Colonic mucosa (tissue), 4 donors: ENCODE results near the gene FIBCD1. TPM values are rescaled to one million over a fixed set of nuclear protein-coding genes. Genes with fewer than 3 reads are reported as not detected.
A peak's percentile ranks its signal among the peaks of the same experiment; 100 is the strongest.

ENCODE experiments used
- DNase-seq: peaks from one replicate; pipeline ENCODE4 v3.0.0-alpha.2; 2020
- H3K27ac ChIP-seq: fragments of 200-600 bp; one replicate; pipeline ENCODE4 v1.8.0; 2021
- H3K27me3 ChIP-seq: fragments of 200-600 bp; one replicate; pipeline ENCODE4 v1.8.0; 2021
- H3K36me3 ChIP-seq: fragments of 200-600 bp; one replicate; pipeline ENCODE4 v1.8.0; 2021
- H3K4me1 ChIP-seq: fragments of 200-600 bp; one replicate; pipeline ENCODE4 v1.8.0; 2021; ENCODE audit warnings: mild to moderate bottlenecking
- H3K4me3 ChIP-seq: fragments of 200-600 bp; one replicate; pipeline ENCODE4 v1.8.0; 2021
- H3K9ac ChIP-seq, 2 donors: one replicate each; pipeline ENCODE4 v1.7.0; 2013; ENCODE audit warnings: control low read depth in 2 of 2, low read depth in 2 of 2, low read length in 2 of 2
- H3K9me3 ChIP-seq: fragments of 200-600 bp; one replicate; pipeline ENCODE4 v1.8.0; 2021
- CTCF ChIP-seq: fragments of 200-600 bp; IDR thresholded peaks from one replicate; pipeline ENCODE4 v1.8.0; 2022; ENCODE audit warnings: antibody characterized with exemption, mild to moderate bottlenecking
- intact Hi-C: fragments of 100-400 bp; cut with DNase I; formaldehyde crosslinking; loops from one replicate; pipeline ENCODE4 v1.14.1; 2022
- total RNA-seq, 2 donors: library from RNA; stranded (reverse); fragmentation: NEBNext Ultra II Directional in 1 of 2; extraction: Animal tissue kit (Norgen Biotek cat#: 25700) in 1 of 2; gene quantifications; one replicate each; pipeline ENCODE4 v1.2.1, GENCODE V29; 2021
- donor health status: healthy.
- donor health status: DM: no; HTN: no; CAD: no.
- donor health status: DM: no; HTN: no; CAD: no.

FIBCD1 gene
- total RNA-seq, 2 donors from 2014 or later, result 9.0 to 32.9 TPM

DNA sequence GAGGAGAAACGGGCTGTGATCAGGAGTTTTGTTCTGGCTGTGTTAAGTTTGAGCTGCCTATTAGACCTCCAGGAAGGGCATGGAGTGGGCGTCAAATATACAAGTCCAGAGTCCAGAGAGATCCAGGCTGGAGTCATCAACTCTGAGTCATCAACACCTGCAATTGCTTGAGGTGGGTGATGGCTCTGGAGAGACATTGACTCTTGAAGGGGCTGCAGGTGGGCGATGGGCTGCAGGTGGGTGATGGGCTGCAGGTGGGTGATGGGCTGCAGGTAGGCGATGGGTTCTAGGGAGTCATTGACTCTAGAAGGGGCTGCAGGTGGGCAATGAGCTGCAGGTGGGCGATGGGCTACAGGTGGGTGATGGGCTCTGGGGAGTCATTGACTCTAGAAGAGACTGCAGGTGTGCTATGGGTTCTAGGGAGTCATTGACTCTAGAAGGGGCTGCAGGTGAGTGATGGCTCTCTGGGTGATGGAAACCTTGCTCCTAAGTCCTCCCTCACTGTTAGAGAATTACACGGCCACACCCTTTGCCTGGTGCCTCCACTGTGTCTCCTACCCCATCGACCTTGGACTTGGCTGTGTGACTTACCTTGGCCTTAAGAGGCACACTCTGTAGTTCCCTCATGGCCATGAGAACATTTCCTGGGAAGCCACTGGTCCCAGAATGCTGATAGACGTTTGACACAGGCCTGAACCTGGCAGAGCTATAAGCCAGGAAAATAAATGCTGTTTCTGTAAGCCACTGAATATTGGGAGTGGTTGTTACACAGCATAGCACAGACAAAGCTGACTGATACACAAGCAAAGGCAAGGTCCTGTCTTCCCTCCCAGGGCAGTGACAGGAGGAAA, 10.4 kb upstream of the FIBCD1 start:
- no peak for DNase-seq
- Histone ChIP-seq H3K9ac (no peak overlapping the region), H3K36me3 (no peaks in the 10 kb centered on the region), H3K4me3 (no peak overlapping the region), H3K9me3 (no peaks in the 10 kb centered on the region), H3K27me3 (no peaks in the 10 kb centered on the region), H3K27ac (no peak overlapping the region), H3K4me1 (peaks cover 6% of the 10 kb centered on the region)
- TF ChIP-seq CTCF, result no peak
- intact Hi-C loops, result no loop called here

DNA sequence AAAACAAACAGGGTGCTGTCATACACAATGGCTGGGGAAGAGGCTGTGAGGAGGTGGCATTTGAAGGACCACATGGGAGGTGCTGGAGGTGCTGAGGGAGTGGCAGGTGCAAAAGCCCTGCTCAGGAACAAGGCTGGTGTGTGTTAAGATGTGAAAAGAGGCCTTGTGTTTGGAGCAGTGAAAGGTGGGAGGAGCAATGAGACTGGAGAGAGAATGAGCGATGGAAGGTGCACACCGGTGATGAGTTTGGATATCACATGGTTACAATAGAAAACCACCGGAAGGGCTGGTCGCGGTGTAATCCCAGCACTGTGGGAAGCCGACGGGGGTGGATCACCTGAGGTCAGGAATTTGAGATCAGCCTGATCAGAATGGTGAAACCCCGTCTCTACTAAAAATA, 9.2 kb upstream of the FIBCD1 start:
- Histone ChIP-seq H3K36me3 (no peaks in the 10 kb centered on the region), H3K27me3 (no peaks in the 10 kb centered on the region)

DNA sequence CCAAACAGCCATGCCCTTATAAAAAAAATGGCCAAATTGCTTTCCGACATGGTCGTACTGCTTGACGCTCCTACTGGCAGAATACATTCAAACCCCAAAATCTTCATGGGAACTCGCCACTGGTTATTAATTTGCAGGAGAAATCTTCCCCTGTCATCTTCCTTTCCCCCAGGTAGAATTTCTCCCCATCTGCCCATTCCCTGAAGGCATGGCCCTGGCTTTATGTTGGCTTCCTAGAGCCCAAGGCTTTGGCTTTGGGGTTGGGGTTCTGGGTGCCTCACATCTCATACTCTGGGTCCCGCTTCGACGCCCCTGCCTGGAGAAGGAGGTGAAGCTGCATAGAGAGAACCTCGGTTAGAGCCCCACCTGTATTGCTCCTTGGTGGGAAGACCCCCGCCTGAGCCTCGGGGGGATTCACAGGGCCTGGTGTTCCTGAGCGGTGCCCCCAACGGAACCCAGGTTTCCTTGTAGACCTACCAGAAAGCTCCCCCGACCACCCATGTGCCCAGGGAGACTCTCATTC, 8.6 kb upstream of the FIBCD1 start:
- intact Hi-C loops, result no loop called here
- Histone ChIP-seq H3K4me3 (no peak overlapping the region), H3K27ac (no peak overlapping the region), H3K36me3 (no peaks in the 10 kb centered on the region), H3K9me3 (no peaks in the 10 kb centered on the region), H3K9ac (peak overlapping the region in 1 of 2 donors; percentile 24), H3K4me1 (peaks cover 6% of the 10 kb centered on the region), H3K27me3 (no peaks in the 10 kb centered on the region)
- no peak for DNase-seq
- no peak for TF ChIP-seq CTCF

More for the DNA sequence above, 9.2 kb upstream of the FIBCD1 start:
- Histone ChIP-seq H3K4me3 (no peak overlapping the region), H3K27ac (no peak overlapping the region), H3K4me1 (peaks cover 6% of the 10 kb centered on the region), H3K9me3 (no peaks in the 10 kb centered on the region), H3K9ac (no peak overlapping the region)
- intact Hi-C loops, result no loop called here
- TF ChIP-seq CTCF, result no peak
- DNase-seq, result no peak

DNA sequence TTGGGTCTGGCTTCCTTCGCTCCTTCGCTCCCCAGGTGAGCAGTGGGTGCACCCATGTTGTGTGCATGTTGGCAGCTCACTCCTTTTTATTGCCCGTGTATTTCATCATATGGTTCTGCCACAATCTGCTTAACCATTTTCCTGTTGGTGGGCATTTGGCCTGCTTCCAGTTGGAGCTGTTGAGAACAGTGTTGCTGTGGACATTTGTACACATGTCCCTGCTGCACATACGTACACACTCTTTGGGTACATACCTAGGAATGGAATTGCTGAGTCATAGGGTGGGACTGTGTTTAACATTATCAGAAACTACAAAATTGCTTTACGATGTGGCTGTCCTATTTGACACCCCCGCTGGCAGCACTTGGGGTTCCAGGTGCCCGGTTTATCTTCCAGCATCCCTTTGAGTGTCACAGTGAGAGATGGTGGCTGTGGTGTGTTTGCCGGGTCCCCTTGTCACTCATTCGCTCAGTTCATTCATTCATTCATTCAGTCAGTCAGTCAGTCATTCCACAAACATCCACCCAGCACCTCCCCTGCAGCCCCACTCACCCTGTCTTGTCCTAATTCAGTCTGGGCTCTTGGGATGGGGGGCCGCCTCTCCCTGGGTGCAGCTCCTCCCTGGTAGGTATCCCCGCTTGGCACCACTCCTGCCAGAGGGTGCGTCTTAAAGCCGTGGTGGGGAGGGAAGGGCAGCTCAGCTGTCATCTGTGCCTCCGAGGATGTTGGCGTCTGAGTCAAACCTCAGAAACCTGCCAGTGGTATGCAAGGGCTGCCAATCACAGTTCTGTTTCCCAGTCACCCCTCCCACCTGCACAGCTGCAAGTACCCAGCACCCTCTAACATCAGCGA, 7.9 kb upstream of the FIBCD1 start:
- intact Hi-C loops, result no loop called here
- Histone ChIP-seq H3K27ac (no peak overlapping the region), H3K9ac (peak overlapping the region in 1 of 2 donors; percentile 24), H3K27me3 (no peaks in the 10 kb centered on the region), H3K36me3 (no peaks in the 10 kb centered on the region), H3K4me1 (peaks cover 6% of the 10 kb centered on the region), H3K4me3 (no peak overlapping the region), H3K9me3 (no peaks in the 10 kb centered on the region)
- peak; percentile 81 for DNase-seq
- no peak for TF ChIP-seq CTCF

GRCh38 chr9:130945173-130945572, 6.1 kb upstream of the FIBCD1 start:
- Histone ChIP-seq H3K27me3 (peaks cover 8% of the 10 kb centered on the region), H3K4me3 (no peak overlapping the region), H3K9me3 (no peaks in the 10 kb centered on the region), H3K27ac (no peak overlapping the region), H3K9ac (no peak overlapping the region), H3K36me3 (no peaks in the 10 kb centered on the region), H3K4me1 (peaks cover 6% of the 10 kb centered on the region)
- no peak for DNase-seq
- intact Hi-C loops, result no loop called here
- no peak for TF ChIP-seq CTCF
